Activated CD4-positive, alpha-beta T cell treated with anti-CD3 and anti-CD28 coated beads, Interleukin-2, amount 50 U/mL, for 4 hours (primary cell): ENCODE measurements around the gene KCNJ12.

Experiments used
- DNase-seq, 2 experiments: peaks; one replicate each; pipeline ENCODE4 v3.0.0-alpha.2; 2020

KCNJ12 gene

GRCh38 chr17:21369395-21369794 lies 6.8 kb upstream of the KCNJ12 start:
- DNase-seq: no peak

DNA sequence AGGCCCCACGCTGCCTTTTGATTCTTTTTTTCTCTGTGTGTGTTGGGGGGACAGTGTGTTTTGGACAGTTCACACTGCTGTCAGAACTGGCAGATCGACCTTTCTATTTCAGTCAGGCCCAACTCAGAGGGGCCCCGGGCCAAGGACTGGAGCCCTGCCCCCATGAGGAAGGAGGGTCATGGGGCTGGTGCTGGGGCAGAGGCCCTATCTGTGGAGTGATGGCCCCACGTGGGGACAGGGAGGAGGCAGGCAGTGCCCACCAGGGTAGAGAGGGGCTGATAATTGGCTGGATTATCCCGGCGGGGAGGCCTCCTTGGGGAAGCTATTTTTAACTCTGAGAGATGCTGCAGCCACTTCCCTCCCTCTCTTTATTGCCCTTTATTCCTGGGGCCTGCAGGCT lies 5.7 kb upstream of the KCNJ12 start:
- DNase-seq: no peak

- DNase-seq: no peak
Measured at GRCh38 chr17:21371511-21372081, 4.6 kb upstream of the KCNJ12 start.

- no peak for DNase-seq
Measured at GRCh38 chr17:21372256-21372954, 3.8 kb upstream of the KCNJ12 start.

GRCh38 chr17:21373036-21373435 lies 3.1 kb upstream of the KCNJ12 start:
- DNase-seq: no peak

GRCh38 chr17:21373696-21374440 lies 2.3 kb upstream of the KCNJ12 start:
- DNase-seq: no peak

DNA sequence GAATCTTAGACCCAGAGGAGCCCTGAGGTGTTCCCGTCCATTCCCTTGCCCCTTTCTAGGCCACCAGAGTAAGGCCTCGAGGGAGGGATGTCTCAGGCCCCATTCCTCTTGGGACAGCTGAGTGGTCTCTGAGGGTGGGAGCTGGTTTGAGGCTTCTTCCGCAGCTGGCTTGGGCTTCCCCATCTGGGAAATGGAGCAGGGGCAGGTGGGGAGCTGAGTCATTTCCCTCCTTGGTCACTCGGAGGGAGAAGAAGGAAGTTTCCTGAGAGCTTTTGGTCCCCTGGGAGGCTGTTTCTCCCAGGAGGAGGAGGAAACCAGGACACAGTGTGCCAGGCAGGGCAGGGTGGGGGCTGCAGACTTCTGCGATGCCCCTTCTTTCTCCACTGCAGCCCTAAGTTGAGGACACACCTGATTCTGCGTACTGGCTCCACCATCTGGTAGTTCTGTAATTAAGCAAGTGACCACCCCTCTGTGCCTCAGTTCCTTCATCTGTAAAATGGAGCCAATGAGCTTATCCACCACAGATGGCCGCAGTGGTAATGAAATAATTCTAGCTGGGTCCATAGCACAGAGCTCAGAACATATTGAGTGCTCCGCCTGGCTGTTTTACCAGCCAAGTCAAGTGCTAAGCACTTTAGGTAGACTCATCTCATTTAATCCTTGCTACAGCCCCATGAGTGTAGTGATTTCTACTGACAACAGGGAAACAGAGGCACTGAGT lies 1.6 kb upstream of the KCNJ12 start:
- no peak for DNase-seq

- no peak for DNase-seq
Measured at GRCh38 chr17:21375162-21375560, 996 bp upstream of the KCNJ12 start.

DNA sequence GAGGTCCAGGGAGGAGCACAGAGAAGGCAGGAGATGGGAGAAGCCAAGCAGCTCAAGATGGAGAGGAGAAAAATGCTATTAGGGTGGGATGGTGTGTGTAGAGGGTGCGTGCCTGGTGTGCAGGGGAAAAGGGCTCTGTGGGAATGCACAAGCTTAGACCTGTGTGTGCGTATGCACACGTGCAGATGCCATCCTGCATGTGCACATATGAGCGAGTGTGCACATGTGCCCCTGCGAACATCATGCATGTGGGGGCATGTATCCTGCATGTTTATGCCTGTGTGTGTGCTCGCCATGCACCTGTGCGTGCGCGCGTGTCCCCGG lies 438 bp upstream of the KCNJ12 start:
- DNase-seq: no peak

DNA sequence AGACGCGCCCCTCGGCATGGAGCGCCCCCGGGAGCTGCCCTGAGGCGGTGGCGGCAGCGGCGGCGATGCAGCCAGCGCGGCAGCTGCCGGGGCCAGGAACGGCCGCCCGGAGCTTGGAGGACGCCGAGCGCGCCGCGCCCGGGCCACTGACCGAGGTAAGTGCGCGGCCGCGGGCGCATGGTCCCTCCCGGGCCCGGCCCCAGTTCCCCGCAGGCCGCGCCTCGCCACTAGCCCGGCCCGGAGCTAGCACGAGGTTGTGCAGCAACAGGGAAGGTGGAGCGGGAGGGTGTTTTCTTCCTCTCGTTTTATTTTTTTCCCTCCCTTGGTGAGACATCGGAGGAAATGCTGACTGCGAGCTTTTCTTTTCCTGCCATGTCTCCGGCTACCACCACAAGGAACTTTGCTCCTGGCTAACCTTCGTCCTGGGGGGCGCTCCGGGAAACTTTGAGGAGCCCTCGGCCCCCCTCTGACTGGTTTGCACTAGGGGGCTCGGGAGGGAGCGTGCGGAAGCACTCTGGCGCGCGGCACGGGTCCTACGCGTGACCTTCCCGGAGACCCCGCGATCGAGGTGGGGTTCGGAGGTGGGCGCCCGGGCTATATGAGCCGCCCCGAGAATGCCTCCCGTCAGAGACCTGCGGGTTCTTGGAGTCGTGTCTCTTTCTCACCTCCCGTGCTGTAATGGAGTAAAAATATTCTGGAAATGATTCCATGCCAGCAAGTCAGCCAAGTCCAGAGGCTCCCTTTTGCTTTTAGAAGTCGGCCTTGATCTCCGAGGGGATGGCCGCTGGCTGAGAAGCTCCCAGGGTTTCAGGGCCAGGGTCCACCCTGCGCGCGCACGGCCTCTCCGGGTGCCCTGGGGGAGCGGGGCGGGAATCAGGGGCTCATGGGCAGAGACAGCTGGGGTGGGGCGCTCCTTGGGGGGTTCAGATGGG lies 868 bp downstream of the KCNJ12 start:
- no peak for DNase-seq

DNA sequence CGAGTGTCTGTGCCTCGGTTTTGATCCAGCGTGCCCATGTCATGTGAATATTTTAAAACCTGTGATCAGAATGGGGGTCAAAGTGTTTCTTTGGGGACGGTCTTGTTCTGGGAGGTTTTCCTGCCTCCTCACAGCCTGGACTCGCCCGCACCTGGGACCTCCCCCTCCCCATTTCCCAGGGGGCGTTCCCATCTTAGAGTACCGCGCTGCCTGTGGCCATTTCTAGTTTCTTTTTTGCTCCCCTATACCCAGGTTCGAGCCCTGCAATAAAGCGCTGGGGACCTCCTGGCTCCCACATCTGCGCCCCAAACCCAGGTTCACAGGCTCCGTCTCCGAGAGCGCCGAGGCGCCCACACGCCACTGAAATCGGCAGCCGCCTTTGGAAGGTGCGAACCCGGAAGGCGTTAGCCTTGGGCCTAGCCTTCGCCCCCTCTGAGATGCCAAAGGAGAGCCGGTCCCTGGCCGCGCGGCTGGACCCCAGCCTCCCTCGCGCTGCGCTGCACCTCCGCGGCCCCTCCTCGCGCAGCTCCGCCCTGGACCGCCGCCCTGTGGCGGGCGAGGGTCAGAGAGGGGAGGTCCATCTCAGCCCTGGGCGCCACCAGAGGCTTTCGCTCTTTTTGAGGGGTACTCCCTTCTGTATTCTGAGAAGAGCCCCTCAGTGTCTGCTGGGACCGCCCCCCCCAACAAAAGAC lies 1.7 kb downstream of the KCNJ12 start:
- DNase-seq: no peak

- no peak for DNase-seq
Measured at GRCh38 chr17:21378553-21378952, 2.4 kb downstream of the KCNJ12 start.

- DNase-seq: no peak
Measured at GRCh38 chr17:21379080-21379711, 3.0 kb downstream of the KCNJ12 start.

DNA sequence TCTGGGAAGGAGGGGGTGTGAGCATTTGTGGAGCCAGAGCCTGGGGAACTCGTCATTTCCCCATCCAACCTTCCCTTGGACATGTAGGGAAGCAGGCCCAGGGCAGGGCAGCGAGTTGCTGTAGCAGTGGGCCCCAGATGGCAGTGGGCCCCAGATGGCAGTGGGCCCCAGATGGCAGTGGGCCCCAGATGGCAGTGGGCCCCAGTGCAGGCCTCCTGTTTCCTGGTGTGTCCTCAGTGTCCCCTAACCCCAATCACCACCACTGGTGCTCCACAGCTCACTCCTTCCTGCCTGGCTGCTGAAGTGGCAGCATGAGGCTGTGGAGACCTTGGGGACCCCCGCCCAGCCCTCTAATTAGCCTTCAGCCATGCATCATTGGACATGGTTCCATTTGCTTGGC lies 4.5 kb downstream of the KCNJ12 start:
- DNase-seq: no peak

- DNase-seq: no peak
Measured at GRCh38 chr17:21381076-21381706, 5.0 kb downstream of the KCNJ12 start.

DNA sequence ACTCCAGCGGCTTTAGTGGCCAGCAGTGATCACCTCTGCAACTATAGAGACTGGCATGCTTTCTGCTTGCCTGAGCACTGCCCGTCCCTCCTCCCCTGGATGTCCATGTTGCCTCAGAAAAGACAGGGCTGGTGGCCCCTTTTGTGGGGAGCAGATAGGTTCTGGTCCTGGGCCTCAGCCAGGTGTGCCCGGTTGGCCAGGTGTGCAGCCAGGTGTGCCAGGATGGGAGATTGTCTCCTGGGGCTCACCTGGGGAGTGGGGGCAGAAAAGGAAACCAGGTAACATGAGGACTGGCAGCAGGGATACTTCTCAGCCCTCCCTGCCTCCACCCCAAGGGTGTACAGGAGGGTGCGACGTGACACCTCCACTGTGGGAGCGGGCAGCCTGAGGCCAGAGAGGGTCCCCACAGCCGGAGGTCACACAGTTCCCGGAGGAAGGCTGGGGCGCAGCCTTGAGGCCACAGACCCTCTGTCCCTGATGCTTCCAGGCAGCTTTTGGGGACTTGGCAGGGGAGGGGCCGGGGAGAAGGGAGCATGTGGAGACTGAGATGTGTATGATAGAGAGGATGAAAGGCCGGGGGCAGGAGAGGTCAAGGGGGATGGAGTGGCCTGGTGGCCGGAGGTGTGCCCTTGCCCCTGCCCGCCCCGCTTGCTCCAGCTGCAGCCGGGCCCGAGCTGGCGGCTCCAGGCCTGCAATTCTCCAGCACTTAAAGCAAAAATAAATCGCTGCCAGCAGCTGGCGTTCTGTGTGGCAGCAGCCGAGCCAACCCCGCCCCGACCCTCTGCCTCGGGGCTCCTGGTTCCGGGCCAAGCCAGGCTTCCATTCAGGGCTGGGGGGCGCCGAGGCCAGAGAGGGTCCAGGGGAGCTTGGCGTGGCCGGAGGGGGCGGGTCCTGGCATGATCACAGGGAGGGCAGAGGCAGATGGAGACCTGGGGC lies 6.7 kb downstream of the KCNJ12 start:
- no peak for DNase-seq

- DNase-seq: no peak
Measured at GRCh38 chr17:21385281-21385845, 9.2 kb downstream of the KCNJ12 start.

GRCh38 chr17:21387616-21388015 lies 11.5 kb downstream of the KCNJ12 start:
- DNase-seq: no peak

DNA sequence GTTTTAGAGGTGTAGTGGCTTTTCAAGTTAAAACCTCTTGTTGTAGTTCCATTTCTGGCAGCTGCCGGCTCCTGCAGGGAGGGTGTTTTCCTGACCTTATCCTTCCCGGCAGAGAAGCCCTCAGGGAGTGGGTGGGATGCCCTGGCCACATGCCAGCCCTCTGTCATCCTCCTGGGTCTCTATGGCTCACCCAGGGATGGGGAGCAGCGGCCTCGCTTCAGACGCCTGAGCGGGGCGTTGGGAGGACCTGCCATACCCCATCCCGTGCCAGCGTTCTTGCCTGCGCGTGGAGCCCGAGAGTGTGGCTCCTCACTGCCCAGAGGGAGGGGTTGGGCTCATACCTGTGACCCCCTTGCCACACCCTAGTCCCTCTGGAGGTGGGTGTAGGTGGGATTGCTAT lies 11.9 kb downstream of the KCNJ12 start:
- no peak for DNase-seq
